ENCODE data around the gene IL10RB. TPM values are rescaled to one million over a fixed set of nuclear protein-coding genes. Genes with fewer than 3 reads are reported as not detected.

IL10RB gene
- total and polyA plus RNA-seq, 2 of the 8 experiments (the other 6 are each of a cell fraction or from before 2014, with no cell fraction given), result 2.7 to 3.2 TPM

DNA sequence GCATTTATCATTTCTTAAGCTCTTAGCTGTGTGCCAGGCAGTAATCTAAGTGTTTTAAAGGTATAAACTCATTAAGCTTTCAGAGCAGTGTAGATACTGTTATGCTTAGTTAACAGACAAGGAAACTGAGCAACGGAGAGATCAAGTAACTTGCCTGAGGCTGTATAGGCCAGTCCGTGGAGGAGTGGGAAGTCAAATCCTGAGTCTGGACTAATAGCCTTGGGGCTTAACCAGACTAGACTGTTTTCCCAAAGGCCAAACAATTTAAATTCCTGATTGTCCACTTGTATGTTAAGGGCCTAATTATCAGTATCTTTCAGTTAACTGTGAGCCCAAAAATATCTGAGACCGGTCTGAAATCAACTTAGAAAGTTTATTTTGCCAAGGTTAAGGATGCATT, 61.2 kb downstream of the IL10RB start (continued):
- TF ChIP-seq, protein P1, sequence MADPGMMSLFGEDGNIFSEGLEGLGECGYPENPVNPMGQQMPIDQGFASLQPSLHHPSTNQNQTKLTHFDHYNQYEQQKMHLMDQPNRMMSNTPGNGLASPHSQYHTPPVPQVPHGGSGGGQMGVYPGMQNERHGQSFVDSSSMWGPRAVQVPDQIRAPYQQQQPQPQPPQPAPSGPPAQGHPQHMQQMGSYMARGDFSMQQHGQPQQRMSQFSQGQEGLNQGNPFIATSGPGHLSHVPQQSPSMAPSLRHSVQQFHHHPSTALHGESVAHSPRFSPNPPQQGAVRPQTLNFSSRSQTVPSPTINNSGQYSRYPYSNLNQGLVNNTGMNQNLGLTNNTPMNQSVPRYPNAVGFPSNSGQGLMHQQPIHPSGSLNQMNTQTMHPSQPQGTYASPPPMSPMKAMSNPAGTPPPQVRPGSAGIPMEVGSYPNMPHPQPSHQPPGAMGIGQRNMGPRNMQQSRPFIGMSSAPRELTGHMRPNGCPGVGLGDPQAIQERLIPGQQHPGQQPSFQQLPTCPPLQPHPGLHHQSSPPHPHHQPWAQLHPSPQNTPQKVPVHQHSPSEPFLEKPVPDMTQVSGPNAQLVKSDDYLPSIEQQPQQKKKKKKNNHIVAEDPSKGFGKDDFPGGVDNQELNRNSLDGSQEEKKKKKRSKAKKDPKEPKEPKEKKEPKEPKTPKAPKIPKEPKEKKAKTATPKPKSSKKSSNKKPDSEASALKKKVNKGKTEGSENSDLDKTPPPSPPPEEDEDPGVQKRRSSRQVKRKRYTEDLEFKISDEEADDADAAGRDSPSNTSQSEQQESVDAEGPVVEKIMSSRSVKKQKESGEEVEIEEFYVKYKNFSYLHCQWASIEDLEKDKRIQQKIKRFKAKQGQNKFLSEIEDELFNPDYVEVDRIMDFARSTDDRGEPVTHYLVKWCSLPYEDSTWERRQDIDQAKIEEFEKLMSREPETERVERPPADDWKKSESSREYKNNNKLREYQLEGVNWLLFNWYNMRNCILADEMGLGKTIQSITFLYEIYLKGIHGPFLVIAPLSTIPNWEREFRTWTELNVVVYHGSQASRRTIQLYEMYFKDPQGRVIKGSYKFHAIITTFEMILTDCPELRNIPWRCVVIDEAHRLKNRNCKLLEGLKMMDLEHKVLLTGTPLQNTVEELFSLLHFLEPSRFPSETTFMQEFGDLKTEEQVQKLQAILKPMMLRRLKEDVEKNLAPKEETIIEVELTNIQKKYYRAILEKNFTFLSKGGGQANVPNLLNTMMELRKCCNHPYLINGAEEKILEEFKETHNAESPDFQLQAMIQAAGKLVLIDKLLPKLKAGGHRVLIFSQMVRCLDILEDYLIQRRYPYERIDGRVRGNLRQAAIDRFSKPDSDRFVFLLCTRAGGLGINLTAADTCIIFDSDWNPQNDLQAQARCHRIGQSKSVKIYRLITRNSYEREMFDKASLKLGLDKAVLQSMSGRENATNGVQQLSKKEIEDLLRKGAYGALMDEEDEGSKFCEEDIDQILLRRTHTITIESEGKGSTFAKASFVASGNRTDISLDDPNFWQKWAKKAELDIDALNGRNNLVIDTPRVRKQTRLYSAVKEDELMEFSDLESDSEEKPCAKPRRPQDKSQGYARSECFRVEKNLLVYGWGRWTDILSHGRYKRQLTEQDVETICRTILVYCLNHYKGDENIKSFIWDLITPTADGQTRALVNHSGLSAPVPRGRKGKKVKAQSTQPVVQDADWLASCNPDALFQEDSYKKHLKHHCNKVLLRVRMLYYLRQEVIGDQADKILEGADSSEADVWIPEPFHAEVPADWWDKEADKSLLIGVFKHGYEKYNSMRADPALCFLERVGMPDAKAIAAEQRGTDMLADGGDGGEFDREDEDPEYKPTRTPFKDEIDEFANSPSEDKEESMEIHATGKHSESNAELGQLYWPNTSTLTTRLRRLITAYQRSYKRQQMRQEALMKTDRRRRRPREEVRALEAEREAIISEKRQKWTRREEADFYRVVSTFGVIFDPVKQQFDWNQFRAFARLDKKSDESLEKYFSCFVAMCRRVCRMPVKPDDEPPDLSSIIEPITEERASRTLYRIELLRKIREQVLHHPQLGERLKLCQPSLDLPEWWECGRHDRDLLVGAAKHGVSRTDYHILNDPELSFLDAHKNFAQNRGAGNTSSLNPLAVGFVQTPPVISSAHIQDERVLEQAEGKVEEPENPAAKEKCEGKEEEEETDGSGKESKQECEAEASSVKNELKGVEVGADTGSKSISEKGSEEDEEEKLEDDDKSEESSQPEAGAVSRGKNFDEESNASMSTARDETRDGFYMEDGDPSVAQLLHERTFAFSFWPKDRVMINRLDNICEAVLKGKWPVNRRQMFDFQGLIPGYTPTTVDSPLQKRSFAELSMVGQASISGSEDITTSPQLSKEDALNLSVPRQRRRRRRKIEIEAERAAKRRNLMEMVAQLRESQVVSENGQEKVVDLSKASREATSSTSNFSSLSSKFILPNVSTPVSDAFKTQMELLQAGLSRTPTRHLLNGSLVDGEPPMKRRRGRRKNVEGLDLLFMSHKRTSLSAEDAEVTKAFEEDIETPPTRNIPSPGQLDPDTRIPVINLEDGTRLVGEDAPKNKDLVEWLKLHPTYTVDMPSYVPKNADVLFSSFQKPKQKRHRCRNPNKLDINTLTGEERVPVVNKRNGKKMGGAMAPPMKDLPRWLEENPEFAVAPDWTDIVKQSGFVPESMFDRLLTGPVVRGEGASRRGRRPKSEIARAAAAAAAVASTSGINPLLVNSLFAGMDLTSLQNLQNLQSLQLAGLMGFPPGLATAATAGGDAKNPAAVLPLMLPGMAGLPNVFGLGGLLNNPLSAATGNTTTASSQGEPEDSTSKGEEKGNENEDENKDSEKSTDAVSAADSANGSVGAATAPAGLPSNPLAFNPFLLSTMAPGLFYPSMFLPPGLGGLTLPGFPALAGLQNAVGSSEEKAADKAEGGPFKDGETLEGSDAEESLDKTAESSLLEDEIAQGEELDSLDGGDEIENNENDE (IDR thresholded peaks at IDR 0.05; ENCODE audit: insufficient replicate concordance, low read length), result no peak
- TF ChIP-seq CBX5 (IDR thresholded peaks at IDR 0.05; ENCODE audit: low read depth, low read length), result no peak
- no peak for TF ChIP-seq NRF1 (IDR thresholded peaks at IDR 0.05; ENCODE audit: low read depth, low read length)
- TF ChIP-seq ZNF274 (IDR thresholded peaks at IDR 0.05; ENCODE audit: borderline replicate concordance, extremely low read depth, low read length), result no peak
- no peak for TF ChIP-seq KDM1A (IDR thresholded peaks at IDR 0.05; ENCODE audit: borderline replicate concordance, low read length)
- TF ChIP-seq, protein P2, sequence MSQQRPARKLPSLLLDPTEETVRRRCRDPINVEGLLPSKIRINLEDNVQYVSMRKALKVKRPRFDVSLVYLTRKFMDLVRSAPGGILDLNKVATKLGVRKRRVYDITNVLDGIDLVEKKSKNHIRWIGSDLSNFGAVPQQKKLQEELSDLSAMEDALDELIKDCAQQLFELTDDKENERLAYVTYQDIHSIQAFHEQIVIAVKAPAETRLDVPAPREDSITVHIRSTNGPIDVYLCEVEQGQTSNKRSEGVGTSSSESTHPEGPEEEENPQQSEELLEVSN (IDR thresholded peaks at IDR 0.05), result no peak
- no peak for TF ChIP-seq EGR1 (IDR thresholded peaks at IDR 0.05; ENCODE audit: borderline replicate concordance, low read depth, low read length)

Measured in H1 (cell line).